Measurements from ENCODE around the gene ARID2.

- no peak for TF ChIP-seq POLR2A (IDR thresholded peaks at IDR 0.05; ENCODE audit: low read depth, low read length)
- TF ChIP-seq CEBPB (IDR thresholded peaks at IDR 0.05; ENCODE audit: low read depth, low read length): no peak
- TF ChIP-seq CTCF (conservative IDR thresholded peaks at IDR 0.05; ENCODE audit: low read depth, low read length): no peak
- no peak for TF ChIP-seq MAFK (IDR thresholded peaks at IDR 0.05; ENCODE audit: low read depth, low read length)
- TF ChIP-seq RFX5 (IDR thresholded peaks at IDR 0.05; ENCODE audit: low read depth, low read length): no peak
- no peak for TF ChIP-seq ELK1 (IDR thresholded peaks at IDR 0.05; ENCODE audit: borderline replicate concordance, low read depth, low read length)
- TF ChIP-seq SMC3 (IDR thresholded peaks at IDR 0.05; ENCODE audit: low read depth, low read length): no peak
- TF ChIP-seq BHLHE40 (IDR thresholded peaks at IDR 0.05; ENCODE audit: low read depth, low read length): no peak
- TF ChIP-seq USF2 (IDR thresholded peaks at IDR 0.05; ENCODE audit: low read depth, low read length): no peak
Observed at GRCh38 chr12:45695606-45696005, 33.9 kb upstream of the ARID2 start.
